HG03469 (cell line): Measurements from ENCODE around the gene RHD.
"Not testable (repeated sequence)": the region's sequence is repeated elsewhere in the genome, so short reads cannot be mapped to it uniquely, and the experiment has no call there.

ENCODE experiments used
- ATAC-seq: cut with Tn5 transposase; IDR thresholded peaks from one replicate; pipeline ENCODE4 v1.9.1; 2021; ENCODE audit warnings: mild to moderate bottlenecking, moderate library complexity, moderate number of reproducible peaks; ENCODE audit not compliant: unreplicated experiment

RHD gene

DNA sequence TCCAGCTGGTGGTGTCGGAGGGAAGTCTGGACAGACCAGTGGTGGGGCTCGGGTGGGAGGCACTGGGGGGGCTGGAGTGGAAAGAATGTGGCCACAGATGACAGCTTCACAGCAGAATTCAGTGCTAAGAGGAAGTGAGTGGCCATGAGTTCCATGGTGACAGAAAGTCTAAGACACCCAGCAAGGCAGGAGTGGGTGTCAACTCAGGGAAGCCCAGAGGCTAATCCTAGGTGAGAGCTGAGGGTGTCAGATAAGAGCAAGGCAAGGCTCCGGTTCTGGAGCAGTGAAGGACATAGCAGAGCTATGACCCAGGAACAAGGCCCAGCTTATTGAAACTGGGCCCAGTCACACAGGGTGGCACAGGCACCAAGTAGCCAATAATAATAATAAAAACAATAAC is 30.0 kb downstream of the RHD start:
- ATAC-seq: not testable (repeated sequence)

DNA sequence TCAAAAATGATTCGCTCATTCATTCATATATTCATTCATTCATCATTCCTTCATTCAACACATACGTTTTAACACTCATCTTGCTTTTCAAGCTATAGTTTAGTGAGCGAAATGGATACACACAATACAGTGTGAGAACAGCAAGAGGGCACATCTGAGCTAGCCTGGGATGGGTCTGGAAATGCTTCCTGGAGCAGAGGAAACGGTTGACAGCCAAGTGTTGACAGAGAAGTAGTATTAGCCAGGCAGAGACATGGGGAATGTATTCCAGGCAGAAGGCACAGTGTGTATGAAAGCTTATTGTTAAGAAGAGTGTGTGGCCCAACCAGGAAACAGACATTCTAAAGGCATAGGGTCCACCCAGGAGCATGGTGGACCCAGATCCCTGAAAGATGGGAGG is 32.6 kb downstream of the RHD start:
- ATAC-seq: not testable (repeated sequence)

DNA sequence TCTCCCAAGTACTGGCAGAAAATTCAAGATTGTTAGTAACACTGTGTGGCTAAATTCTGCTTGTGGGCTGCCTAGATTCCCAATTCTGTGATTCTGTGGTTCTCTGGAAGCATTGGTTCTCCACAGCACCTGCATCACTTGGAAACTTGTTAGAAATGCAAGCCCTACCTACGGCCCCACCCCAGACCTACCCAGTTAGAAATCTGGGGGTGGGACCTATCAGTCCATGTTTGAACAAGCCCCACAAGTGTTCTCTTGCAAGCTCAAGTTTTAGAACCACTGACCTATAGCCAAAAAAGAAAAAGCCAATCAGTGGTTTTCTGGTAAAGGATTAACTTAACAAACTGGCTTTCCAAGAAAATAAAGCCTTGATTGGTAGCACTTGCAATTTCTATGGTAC is 35.9 kb downstream of the RHD start:
- not testable (repeated sequence) for ATAC-seq

DNA sequence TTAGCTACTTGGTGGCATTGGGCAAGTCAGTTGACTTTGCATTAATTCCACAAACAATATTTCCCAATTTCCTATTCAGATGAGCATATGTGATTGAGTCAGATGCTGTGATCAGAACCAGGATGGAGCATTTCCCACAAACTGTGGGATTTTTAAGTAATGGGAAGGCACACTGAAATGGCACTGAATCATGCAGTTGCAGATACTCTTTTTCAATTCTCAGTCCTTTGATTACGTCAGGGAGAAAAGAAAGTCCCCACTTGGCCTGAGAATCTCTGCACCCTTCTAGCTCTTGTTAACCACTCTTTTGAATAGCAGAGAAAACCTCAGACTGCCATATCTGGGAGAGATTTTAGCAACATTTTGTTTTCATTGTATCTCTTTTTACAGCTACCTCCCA is 36.8 kb downstream of the RHD start:
- ATAC-seq: not testable (repeated sequence)

DNA sequence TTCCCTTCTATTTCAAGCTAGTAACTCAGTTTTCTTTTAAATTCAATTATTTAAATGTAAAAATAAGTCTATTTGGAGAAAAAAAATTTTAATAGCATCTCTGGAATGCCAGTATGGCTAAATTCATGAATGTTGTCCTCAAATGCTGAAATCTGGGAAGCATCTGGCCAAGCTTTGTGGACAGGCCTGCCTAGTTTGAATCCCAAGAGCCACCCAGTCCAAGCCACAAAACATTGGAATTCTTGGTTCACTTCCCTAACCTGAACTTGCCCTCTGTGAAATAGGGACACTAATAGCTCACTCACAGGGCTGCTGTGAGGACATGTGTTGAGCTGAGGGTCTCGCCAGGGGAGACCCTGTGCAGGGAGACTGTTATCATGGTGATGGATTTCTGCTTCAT is 37.2 kb downstream of the RHD start:
- not testable (repeated sequence) for ATAC-seq

DNA sequence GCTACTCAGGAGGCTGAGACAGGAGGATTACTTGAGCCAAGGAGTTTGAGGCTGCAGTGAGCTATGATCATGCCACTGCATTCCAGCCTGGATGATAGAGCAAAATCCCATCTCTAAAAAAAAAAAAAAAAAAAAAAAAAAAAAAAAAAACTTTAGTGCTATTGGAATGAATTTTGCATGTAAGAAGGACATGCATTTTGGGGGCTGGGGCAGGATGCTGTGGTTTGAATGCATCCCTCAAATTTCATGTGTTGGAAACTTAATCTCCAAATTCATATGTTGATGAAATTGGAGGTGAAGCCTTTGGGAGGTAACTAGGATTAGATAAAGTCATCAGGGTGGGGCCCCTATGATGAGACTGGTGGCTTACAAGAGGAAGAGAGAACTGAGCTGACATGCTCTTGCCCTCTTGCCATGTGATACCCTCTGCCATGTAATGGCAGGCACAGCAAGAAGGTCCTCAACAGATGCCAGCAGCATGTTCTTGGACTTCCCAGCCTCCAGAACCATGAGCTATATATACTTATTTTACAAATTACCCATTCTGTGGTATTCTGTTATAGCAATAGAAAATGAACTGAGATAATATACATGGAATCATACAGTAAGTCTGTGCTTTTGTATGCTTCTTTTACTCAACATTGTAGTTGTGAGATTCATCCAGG is 40.6 kb downstream of the RHD start:
- ATAC-seq: not testable (repeated sequence)

DNA sequence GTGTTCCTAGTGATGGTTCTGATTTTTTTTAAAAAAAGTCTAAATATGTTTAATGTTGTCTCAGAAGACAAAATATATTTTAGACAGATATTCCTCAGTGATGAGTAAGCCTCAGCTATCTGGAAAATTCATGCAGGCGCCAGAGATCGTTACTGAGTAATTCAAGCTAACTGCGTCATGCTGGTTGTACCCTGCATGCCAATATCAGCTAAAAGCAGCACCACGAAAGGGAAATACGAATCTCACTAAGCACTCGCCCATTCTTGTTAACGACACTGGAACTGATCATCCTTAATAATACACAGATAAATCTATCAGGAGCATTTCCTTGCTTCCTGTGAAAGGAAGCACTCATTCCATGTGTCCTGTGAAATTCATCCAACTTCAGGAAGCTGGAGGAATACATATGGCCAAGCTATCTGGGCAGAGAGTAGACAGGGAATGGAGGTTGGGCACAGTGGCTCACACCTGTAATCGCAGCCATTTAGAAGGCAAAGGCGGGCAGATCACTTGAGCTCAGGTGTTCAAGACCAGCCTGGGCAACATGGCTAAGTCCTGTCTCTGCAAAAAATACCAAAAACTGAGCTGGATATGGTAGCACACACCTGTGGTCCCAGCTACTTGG is 48.1 kb downstream of the RHD start:
- not testable (repeated sequence) for ATAC-seq

DNA sequence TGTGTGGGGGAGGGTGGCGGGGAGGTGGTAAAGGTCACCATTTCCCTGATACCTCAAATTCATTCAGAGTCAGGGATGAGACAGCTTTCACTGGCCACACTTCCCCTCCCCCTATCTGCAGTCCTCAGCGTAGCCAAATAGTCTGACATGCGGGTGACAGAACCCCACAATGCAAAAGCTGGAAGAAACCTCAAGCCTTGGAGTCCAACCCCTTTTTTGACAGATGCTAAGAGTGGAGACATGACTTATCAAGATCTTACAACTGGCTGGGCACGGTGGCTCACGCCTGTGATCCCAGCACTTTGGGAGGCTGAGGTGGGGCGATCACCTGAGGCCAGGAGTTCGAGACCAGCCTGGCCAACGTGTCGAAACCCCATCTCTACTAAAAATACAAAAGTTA is 49.8 kb downstream of the RHD start:
- ATAC-seq: not testable (repeated sequence)

DNA sequence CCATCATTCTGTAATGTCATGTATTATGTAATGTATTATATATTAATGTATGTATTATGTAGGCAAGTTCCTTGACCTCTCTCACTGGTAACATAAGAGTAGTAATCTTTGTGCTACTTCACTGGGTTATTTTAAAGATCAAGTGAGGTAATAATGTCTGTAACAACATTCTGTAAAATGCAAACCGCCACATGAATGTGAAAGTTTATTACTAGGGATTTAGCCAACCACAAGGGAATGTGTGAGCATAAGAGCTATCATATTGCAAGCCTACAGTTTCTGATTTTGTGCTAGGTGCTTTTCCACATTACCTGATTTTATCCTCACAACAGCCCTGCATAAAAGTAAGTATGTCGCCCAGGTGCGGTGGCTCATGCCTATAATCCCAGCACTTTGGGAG is 52.1 kb downstream of the RHD start:
- ATAC-seq: not testable (repeated sequence)

DNA sequence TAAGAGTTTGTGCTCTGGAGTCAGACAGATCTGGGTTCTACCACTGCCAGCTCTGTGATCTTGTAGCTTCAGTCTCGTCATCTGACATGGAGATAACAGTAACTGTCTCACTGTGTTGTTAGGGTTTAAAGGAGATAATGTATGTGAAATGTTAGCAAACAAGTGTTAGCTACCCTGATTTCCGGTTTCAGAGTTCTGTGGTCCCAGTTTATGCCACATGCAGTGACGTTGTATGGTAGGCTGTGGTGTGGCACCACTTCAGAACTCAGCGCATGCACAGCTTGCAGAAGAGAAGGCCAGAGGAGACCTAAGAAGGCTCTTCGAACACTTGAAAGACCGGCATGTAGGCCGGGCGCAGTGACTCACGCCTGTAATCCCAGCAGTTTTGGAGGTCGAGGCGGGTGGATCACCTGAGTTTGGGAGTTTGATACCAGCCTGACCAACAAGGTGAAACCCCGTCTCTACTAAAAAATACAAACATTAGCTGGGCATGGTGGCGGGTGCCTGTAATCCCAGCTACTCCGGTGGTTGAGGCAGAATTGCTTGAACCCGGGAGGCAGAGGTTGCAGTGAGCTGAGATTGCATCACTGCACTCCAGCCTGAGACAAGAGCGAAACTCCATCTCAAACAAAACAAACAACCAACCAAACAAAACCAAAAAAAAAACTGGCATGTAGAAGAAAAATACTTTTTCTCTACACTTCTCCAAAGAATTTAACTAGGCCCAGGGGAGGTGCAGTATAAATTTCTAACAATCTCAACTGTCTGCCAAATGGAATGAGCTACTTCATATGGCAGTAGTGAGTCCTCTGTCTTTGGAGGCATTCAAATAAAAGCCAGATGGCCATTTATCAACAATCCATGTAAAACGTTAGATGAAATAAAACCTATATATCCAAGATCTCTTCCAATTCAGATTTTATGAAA is 55.8 kb downstream of the RHD start:
- ATAC-seq: not testable (repeated sequence)

DNA sequence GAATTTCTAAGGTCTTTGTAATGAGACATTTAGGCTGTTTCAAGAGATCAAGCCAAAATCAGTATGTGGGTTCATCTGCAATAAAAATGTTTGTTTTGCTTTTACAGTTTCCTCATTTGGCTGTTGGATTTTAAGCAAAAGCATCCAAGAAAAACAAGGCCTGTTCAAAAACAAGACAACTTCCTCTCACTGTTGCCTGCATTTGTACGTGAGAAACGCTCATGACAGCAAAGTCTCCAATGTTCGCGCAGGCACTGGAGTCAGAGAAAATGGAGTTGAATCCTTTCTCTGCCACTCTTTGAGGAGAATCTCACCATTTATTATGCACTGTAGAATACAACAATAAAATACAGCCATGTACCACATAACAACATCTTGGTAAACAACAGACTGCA is 56.5 kb downstream of the RHD start:
- ATAC-seq: not testable (repeated sequence)

DNA sequence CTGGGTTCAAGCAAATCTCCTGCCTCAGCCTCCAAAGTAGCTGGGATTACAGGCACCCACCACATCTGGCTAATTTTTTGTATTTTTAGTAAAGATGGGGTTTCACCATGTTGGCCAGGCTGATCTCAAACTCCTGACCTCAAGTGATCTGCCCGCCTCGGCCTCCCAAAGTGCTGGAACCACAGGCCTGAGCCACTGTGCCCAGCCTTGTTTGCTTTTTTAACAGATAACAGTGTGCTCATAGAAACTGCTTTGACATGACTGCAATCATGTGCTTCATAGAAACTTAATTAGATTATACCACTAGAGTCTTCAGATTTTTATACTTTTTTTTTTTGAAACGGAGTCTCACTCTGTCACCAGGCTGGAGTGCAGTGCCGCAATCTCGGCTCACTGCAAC is 57.0 kb downstream of the RHD start:
- not testable (repeated sequence) for ATAC-seq

DNA sequence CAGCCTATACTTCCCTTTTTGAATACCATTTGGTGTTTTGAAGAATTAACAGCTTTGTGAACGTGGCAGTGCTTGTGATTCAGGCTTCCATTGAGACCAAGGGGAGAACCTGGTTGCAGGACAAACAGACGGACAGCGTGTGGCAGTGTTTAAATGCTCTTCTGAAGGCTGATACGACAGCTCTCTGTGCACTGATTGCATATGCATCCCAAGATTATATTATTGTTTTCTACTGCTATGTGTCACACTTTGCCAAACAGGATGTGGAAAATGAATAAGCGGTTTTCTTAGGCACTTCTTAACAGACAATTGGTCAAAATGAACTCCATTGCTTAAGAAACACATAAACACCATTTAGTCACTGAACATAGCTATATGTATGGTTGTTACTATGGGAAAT is 57.6 kb downstream of the RHD start:
- ATAC-seq: not testable (repeated sequence)

DNA sequence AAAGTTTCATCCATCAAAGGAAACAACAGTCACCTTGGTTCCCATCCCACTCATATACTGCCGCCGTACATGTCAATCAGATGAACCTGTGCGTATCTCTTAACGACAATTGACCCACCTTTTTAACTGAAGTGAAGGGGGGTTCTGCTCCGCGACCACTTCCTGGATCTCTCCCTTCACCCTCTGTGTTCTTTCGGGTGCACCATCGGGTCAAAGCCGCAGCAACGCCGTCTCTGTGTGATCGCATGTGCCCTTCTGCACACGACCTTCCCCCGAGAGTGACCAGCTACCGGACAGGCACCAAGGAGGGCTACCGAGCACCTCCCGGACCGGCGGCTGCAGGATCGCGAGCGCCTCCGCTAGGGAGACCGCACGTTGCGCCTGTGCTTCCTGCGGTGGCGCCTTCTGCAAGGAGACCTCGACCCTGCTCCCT is 64.6 kb downstream of the RHD start:
- ATAC-seq: not testable (repeated sequence)

DNA sequence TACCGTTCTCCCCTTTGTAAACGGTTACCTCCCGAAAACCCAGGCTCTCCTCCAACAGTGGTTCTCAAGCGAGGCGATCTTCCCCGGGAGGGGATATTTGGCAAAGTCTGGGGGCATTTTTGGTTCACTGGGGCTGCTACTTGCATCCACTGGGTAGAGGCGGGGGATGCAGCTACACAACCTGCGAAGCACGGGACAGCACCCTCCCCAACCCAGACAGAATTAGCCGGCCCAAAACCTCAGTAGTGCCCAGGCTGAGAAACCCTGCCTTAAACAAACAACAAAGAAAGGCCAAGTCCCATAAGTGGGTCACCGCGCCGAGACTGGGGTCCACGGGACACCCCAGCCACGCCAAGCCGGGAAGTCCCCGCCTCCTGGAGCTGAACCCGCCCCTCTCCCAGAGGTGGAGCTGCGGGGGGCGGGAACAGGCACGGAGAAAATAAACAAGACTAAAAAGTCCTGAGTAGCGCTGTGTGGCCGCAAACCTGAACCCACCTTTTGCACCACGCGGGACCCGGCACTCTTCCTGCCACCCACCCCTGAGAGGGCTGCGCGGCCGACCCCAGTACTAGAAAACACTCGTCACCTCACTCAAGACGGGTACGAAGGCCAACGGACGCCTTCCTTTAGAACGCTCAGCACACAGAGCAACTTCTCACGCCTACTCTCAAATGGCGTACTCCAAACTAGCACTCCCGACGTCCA is 65.3 kb downstream of the RHD start:
- peak; percentile 5 for ATAC-seq

DNA sequence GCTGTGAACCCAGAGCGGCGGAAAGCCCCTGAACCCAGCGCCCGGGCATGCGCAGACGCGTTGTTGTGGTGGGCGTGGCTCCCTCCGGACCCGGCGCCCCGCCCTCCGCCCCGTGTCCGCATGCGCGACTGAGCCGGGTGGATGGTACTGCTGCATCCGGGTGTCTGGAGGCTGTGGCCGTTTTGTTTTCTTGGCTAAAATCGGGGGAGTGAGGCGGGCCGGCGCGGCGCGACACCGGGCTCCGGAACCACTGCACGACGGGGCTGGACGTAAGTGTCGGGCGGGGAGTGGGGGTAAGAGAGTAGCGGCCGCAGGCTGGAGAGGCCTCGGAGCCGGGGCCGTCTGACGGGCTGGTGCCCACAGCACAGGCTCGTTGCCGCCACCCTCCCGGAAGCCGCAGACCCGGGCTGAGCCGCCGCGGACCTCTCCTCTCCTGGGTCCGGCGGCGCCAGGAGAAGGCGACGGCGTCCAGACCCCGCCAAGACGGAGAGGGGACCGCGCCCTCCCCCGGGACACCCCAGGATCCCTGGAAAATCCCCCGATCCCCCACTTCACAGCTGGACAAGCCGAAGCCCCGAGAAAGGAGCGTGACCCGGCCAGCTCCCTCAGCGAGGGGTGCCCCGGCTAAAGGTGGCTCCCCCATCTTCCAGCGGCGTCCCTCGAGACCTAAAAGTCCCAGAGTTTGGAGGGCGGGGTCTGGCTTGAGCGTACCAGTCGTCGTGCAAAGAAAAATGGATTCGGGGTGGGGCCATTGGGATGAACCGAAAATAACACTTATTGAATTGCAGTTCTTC is 66.1 kb downstream of the RHD start, which contains the start of gene TMEM50A:
TMEM50A (plus strand) TSS at position 147 of the 794 bp plus-strand sequence. CDS start 2,153 bp downstream, outside the sequence.
- peak; percentile 44 for ATAC-seq

DNA sequence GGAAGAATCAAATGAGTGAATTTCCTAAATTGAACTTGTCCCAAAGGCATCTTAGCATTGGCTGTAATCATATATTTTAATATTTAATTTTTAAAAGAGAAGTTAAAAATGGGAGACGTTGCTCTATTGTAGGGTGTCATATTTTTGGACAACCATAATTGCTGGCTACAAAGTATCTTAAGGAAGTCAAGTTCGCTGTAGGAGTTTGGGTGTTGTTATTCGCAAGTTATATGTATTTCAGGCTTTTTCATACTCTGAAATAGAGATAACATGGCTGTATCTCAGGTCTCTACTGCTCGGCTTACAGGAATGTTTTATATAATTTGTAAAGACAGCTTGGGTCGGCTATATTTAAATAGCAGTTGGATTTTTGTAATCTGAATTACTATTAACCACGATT is 66.7 kb downstream of the RHD start:
- no peak for ATAC-seq

DNA sequence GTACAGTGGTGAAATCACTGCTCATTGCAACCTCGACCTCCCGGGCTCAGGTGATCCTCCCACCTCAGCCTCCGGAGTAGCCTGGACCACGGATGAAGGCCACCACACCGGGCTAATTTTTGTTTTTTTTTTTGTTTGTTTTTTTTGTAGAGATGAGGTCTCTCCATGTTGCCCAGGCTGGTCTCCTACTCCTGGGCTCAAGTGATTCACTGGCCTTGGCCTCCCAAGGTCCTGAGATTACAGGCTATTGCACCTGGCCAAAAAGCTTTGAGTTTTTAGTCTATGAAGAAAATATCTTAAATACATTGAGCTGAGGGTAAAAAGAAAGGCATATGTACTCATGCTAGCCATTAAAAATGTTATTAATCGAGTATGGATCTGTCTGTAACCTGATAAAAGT is 69.4 kb downstream of the RHD start:
- ATAC-seq: no peak

DNA sequence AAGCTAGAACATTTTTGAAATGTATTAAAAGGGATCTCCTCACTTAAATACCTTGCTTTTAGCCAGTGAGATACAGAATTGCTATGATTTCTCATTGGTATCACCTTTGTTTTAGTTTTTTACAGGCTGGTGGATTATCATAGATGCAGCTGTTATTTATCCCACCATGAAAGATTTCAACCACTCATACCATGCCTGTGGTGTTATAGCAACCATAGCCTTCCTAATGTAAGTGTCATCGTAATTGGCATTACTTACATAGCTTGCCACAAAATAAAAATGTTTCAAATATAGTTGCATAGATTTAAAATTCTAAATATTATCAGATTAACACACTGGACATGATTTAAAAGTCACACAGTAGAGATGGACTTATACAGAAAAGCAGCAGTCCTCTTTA is 70.5 kb downstream of the RHD start:
- ATAC-seq: no peak

DNA sequence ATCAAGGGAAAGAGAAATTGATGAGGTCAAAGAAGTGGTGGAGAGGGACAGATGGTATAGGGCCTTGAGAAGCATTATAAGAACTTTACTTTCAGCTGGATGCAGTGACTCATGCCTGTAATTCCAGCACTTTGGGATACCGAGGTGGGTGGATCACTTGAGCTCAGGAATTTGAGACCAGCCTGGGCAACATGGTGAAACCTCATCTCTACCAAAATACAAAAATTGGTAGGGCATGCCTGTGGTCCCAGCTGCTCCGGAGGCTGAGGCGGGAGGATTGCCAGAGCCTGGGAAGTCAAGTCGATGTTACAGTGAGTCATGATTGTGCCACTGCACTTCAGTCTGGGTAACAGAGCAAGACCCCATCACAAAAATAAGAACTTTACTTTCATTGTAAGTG is 71.6 kb downstream of the RHD start:
- ATAC-seq: no peak
